Karpas-422 (cell line): Measurements from ENCODE around the gene SYNGR3. TPM values are rescaled to one million over a fixed set of nuclear protein-coding genes. Genes with fewer than 3 reads are reported as not detected.

ENCODE experiments used
- DNase-seq: peaks from one replicate; pipeline ENCODE4 v3.0.0-alpha.2; 2015
- H2AFZ ChIP-seq: fragments of 200-600 bp; sonication (generic); 2 replicates; pipeline ENCODE4 v1.6.1; 2014; ENCODE audit warnings: antibody characterized with exemption, low read length, mixed read lengths
- H3K27ac ChIP-seq: fragments of 200-600 bp; sonication (generic); 2 replicates; pipeline ENCODE4 v1.5.1; 2014; ENCODE audit warnings: mild to moderate bottlenecking, low read length, moderate library complexity
- H3K27me3 ChIP-seq: fragments of 200-600 bp; sonication (generic); 2 replicates; pipeline ENCODE4 v1.6.1; 2014; ENCODE audit warnings: low read length, mixed read lengths
- H3K36me3 ChIP-seq: fragments of 200-600 bp; sonication (generic); 2 replicates; pipeline ENCODE4 v1.6.1; 2014; ENCODE audit warnings: low read length, mixed read lengths; ENCODE audit not compliant: insufficient read depth
- H3K4me1 ChIP-seq: fragments of 200-600 bp; sonication (generic); 2 replicates; pipeline ENCODE4 v1.6.1; 2014; ENCODE audit warnings: mild to moderate bottlenecking, low read length, mixed read lengths
- H3K4me2 ChIP-seq: fragments of 200-600 bp; sonication (generic); 2 replicates; pipeline ENCODE4 v1.6.1; 2014; ENCODE audit warnings: low read length, low read depth, mild to moderate bottlenecking; ENCODE audit not compliant: poor library complexity, severe bottlenecking
- H3K4me3 ChIP-seq: fragments of 200-600 bp; sonication (generic); 2 replicates; pipeline ENCODE4 v1.5.1; 2014; ENCODE audit warnings: mild to moderate bottlenecking, antibody characterized with exemption, low read length, mixed read lengths
- H3K79me2 ChIP-seq: fragments of 200-600 bp; sonication (generic); 2 replicates; pipeline ENCODE4 v1.6.1; 2014; ENCODE audit warnings: mild to moderate bottlenecking, low read length, mixed read lengths
- H3K9ac ChIP-seq: fragments of 200-600 bp; sonication (generic); 2 replicates; pipeline ENCODE4 v1.6.0; 2014; ENCODE audit warnings: low read length
- H3K9me2 ChIP-seq: fragments of 200-600 bp; sonication (generic), shearing (Covaris generic); replicated peaks from 2 replicates; pipeline ENCODE4 v1.6.0; 2014; ENCODE audit warnings: mild to moderate bottlenecking, low read length, moderate library complexity; ENCODE audit not compliant: insufficient read depth
- H3K9me3 ChIP-seq: fragments of 300-700, 200-600 bp; sonication (generic); 2 replicates; pipeline ENCODE4 v1.6.1; 2014; ENCODE audit warnings: low read length, mixed read lengths
- H4K20me1 ChIP-seq: fragments of 200-600 bp; sonication (generic); 2 replicates; pipeline ENCODE4 v1.6.1; 2014; ENCODE audit warnings: mild to moderate bottlenecking, antibody characterized with exemption, low read length, low read depth; ENCODE audit not compliant: insufficient read depth
- total RNA-seq: library from RNA; depleted of rRNA; stranded (reverse); fragments of >200 nt; shearing (Covaris generic); gene quantifications from 2 replicates; pipeline ENCODE4 v1.2.3, GENCODE V29; 2014; ENCODE audit warnings: low replicate concordance

The SYNGR3 gene
- total RNA-seq, 1 experiment from 2014 or later: 5.3 TPM

DNA sequence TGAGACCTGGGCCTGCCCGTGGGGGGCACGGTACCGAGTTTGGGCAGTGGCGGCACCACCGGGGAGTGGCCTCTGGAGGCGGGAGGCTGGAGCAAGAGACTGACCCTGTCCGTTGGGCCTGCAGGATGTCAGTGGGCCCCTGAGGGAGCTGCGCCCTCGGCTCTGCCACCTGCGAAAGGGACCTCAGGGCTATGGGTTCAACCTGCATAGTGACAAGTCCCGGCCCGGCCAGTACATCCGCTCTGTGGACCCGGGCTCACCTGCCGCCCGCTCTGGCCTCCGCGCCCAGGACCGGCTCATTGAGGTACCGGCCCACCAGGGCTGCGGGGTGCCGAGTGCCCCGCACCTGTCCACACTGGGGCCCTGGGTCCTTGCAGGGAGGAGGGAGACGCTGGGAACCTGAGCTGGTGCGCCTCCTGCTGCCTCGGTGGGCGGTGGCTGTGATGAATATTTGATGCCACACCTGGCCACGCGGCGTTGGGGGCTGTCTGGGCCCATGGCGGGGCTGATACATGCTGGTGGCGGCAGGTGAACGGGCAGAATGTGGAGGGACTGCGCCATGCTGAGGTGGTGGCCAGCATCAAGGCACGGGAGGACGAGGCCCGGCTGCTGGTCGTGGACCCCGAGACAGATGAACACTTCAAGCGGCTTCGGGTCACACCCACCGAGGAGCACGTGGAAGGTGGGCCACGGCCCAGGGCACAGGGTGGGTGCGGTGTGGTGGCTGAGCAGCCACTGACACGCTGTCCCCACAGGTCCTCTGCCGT, 46.6 kb downstream of the SYNGR3 start:
- no peaks in the 10 kb centered on the region for H3K4me1 ChIP-seq
- H3K9me3 ChIP-seq: no peaks in the 10 kb centered on the region
- H3K27me3 ChIP-seq: no peaks in the 10 kb centered on the region
- no peak for DNase-seq
- no peaks in the 10 kb centered on the region for H3K9me2 ChIP-seq
- H3K27ac ChIP-seq: no peak overlapping the region
- no peak overlapping the region for H3K4me2 ChIP-seq
- no peak overlapping the region for H2AFZ ChIP-seq
- no peak overlapping the region for H3K4me3 ChIP-seq
- no peaks in the 10 kb centered on the region for H3K79me2 ChIP-seq
- no peaks in the 10 kb centered on the region for H4K20me1 ChIP-seq
- no peaks in the 10 kb centered on the region for H3K36me3 ChIP-seq
- H3K9ac ChIP-seq: no peak overlapping the region

- DNase-seq: no peak
These were observed 47.3 kb downstream of the SYNGR3 start for GRCh38 chr16:2037115-2037514.

GRCh38 chr16:2037647-2038381, 48.0 kb downstream of the SYNGR3 start:
- Histone ChIP-seq H3K9me3 (no peaks in the 10 kb centered on the region), H3K79me2 (no peaks in the 10 kb centered on the region), H3K4me1 (no peaks in the 10 kb centered on the region), H2AFZ (no peak overlapping the region), H3K9me2 (no peaks in the 10 kb centered on the region), H3K27ac (no peak overlapping the region), H3K36me3 (no peaks in the 10 kb centered on the region), H3K9ac (no peak overlapping the region), H3K27me3 (no peaks in the 10 kb centered on the region), H4K20me1 (no peaks in the 10 kb centered on the region), H3K4me2 (no peak overlapping the region), H3K4me3 (no peak overlapping the region)
- no peak for DNase-seq

More at GRCh38 chr16:2037115-2037514, 47.3 kb downstream of the SYNGR3 start:
- H3K27me3 ChIP-seq: no peaks in the 10 kb centered on the region
- H3K4me3 ChIP-seq: no peak overlapping the region
- no peaks in the 10 kb centered on the region for H3K4me1 ChIP-seq
- H3K4me2 ChIP-seq: no peak overlapping the region
- no peak overlapping the region for H3K27ac ChIP-seq
- H4K20me1 ChIP-seq: no peaks in the 10 kb centered on the region
- no peaks in the 10 kb centered on the region for H3K9me3 ChIP-seq
- H3K9ac ChIP-seq: no peak overlapping the region
- H3K79me2 ChIP-seq: no peaks in the 10 kb centered on the region
- H3K9me2 ChIP-seq: no peaks in the 10 kb centered on the region
- no peaks in the 10 kb centered on the region for H3K36me3 ChIP-seq
- no peak overlapping the region for H2AFZ ChIP-seq

GRCh38 chr16:2038382-2039231, 48.8 kb downstream of the SYNGR3 start:
- H2AFZ ChIP-seq: no peak overlapping the region
- no peaks in the 10 kb centered on the region for H3K9me3 ChIP-seq
- H3K4me3 ChIP-seq: no peak overlapping the region
- no peaks in the 10 kb centered on the region for H3K79me2 ChIP-seq
- no peaks in the 10 kb centered on the region for H3K27me3 ChIP-seq
- no peaks in the 10 kb centered on the region for H4K20me1 ChIP-seq
- DNase-seq: no peak
- H3K9me2 ChIP-seq: no peaks in the 10 kb centered on the region
- H3K4me1 ChIP-seq: no peaks in the 10 kb centered on the region
- H3K9ac ChIP-seq: no peak overlapping the region
- no peaks in the 10 kb centered on the region for H3K36me3 ChIP-seq
- no peak overlapping the region for H3K4me2 ChIP-seq
- no peak overlapping the region for H3K27ac ChIP-seq

DNA sequence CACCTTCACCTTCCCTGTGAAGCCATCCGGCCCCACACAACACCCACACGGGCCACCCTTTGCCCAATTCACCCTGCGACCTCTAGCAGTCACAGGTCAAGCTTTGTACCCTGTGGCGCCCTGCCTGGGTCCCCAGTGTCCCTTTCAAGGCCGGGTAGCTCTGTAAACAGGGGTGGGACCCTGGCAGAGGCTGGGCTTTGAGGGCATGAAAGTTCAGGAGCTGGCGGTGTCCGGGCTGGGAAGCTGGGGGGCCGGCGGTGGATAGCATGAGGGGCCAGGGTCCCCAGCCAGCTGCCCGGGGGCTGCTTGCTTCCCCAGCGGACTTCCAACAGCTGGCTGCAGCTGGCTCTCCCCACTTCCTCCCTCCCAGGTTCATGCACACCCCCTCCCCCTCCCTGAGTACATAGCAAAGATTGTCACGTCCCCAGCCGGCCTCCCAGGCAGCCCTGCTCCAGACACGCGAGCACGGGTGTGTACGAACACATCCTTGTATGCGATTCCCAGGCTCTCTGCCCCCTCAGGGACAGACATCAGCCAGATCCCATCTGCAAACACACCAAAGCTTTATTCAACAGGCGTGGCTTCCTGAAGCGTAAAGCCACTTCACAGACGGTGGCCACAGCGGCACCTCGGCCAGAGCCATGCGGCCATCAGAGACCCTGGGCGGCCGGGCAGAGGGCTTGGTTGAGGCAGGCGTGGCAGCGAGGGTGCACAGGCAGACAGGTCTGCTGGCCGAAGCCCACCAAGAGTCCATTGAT, 49.7 kb downstream of the SYNGR3 start:
- H3K4me1 ChIP-seq: no peaks in the 10 kb centered on the region
- H3K9me2 ChIP-seq: no peaks in the 10 kb centered on the region
- no peak for DNase-seq
- H3K27ac ChIP-seq: no peak overlapping the region
- H3K4me3 ChIP-seq: no peak overlapping the region
- H3K9me3 ChIP-seq: no peaks in the 10 kb centered on the region
- no peak overlapping the region for H3K9ac ChIP-seq
- no peak overlapping the region for H2AFZ ChIP-seq
- no peaks in the 10 kb centered on the region for H3K79me2 ChIP-seq
- H3K27me3 ChIP-seq: no peaks in the 10 kb centered on the region
- H3K4me2 ChIP-seq: no peak overlapping the region
- no peaks in the 10 kb centered on the region for H4K20me1 ChIP-seq
- no peaks in the 10 kb centered on the region for H3K36me3 ChIP-seq

DNA sequence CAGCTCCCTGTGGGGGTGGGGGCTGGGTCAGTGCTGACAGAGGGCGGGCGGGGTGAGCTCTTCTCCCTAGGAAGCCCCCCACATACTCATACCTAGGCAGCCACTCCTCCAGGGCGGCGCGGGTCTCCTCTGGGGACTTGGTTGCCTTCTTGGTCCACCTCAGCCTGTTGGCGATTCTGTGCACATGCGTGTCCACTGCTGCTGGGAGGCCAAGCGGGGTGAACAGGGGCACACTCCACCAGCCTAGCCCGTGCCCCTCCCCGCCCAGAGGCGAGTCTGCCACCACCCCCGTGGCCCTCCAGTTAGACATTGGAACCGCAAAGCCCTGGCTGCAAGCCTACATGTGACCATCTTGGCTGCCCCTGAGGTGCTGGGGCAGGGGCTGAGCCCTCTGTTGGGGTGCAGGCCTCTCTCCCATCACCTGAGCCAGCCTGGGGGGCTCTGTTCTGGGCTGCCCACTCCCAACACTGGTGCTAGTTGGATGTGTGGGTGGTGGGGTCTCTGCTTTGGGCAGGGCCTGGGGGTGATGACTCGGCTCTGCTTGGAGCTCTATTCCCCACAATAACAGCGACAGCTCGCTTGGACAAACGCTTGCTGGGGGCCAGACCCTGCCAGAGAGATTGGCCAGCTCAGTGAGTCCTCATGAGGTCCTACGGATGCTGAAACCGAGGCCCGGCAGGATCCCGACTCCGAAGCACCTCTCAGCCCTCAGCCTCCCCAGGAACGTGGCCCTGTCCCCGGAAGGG, 50.4 kb downstream of the SYNGR3 start:
- H3K4me3 ChIP-seq: no peak overlapping the region
- no peaks in the 10 kb centered on the region for H3K9me2 ChIP-seq
- H3K4me1 ChIP-seq: no peaks in the 10 kb centered on the region
- H2AFZ ChIP-seq: no peak overlapping the region
- no peaks in the 10 kb centered on the region for H3K9me3 ChIP-seq
- no peaks in the 10 kb centered on the region for H3K36me3 ChIP-seq
- no peak overlapping the region for H3K27ac ChIP-seq
- H4K20me1 ChIP-seq: no peaks in the 10 kb centered on the region
- H3K79me2 ChIP-seq: no peaks in the 10 kb centered on the region
- no peaks in the 10 kb centered on the region for H3K27me3 ChIP-seq
- no peak overlapping the region for H3K4me2 ChIP-seq
- no peak for DNase-seq
- no peak overlapping the region for H3K9ac ChIP-seq

DNA sequence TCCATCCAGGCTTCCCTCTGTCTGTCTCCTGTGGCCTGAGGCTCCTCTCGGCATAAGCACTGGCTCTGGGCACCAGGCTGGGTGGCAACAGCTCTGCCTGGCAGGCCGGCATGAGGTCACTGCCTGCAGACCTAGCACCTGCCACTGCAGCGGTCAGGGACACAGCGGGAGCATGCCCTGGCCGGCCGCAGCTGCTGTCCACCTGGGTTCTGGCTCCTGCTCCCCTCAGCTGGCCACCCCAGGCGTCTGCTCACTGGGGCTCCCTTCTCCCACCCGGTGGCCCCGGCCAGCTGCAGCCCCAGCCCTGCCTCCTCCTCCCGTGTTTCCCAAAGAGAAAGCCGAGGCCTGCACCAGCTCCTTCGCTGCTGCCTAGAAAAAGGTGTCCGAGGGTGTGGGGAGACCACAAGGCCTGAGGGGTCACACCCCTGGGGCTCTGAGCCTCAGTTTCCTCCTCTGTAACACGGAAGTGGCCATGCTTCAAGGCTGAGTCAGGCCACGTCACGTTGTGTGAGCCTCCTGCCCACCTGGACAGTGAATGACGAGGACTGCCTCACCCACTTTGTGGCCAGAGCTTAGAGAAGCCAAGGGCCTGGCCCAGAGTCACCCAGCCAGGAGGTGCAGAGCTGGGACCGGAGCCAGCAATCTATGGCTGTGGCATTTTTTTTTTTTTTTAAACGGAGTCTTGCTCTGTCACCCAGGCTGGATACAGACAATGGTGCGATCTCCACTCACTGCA, 51.2 kb downstream of the SYNGR3 start:
- Histone ChIP-seq H3K36me3 (no peaks in the 10 kb centered on the region), H3K27me3 (no peaks in the 10 kb centered on the region), H3K4me3 (no peak overlapping the region), H3K9ac (no peak overlapping the region), H3K4me1 (no peaks in the 10 kb centered on the region; the same call in 1 of the 2 replicates), H3K4me2 (no peak overlapping the region), H3K79me2 (peaks cover 3% of the 10 kb centered on the region; the same call in 1 of the 2 replicates), H4K20me1 (no peaks in the 10 kb centered on the region), H3K9me3 (no peaks in the 10 kb centered on the region), H3K9me2 (no peaks in the 10 kb centered on the region), H2AFZ (no peak overlapping the region), H3K27ac (no peak overlapping the region)
- DNase-seq: no peak
